ENCODE measurements around the gene POLR1A.

DNA sequence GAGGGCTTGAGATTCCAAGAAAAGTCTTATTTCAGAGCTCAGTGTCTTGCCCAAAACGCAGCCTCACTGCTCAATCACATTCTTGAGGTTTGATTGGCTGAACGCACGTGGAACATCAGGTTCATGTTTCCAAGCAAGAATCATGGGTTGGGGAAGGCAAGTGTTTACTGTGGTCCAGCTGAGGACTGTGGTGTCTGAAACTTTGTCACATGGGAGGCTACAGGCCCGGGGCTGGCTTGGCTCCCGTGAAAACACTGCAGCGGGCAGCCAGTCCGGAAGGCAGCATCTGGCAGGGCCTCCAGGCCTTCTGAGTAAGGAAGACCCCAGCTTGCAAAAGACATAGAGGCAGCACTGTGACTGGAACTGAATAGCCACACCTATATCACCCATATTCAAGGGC is 84.7 kb downstream of the POLR1A start:
- TF ChIP-seq EP300 (IDR thresholded peaks at IDR 0.05; ENCODE audit: borderline replicate concordance in 1 of 2, low read depth in 2 of 2, low read length in 2 of 2), result no peak
- no peak for TF ChIP-seq JUND (IDR thresholded peaks at IDR 0.05; ENCODE audit: low read length)
- TF ChIP-seq, protein P1, sequence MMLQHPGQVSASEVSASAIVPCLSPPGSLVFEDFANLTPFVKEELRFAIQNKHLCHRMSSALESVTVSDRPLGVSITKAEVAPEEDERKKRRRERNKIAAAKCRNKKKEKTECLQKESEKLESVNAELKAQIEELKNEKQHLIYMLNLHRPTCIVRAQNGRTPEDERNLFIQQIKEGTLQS (IDR thresholded peaks at IDR 0.05; ENCODE audit: insufficient read depth, low read depth, low read length), result no peak
- no peak for TF ChIP-seq BRCA1 (IDR thresholded peaks at IDR 0.05; ENCODE audit: low read depth, low read length)
- TF ChIP-seq, protein P2, sequence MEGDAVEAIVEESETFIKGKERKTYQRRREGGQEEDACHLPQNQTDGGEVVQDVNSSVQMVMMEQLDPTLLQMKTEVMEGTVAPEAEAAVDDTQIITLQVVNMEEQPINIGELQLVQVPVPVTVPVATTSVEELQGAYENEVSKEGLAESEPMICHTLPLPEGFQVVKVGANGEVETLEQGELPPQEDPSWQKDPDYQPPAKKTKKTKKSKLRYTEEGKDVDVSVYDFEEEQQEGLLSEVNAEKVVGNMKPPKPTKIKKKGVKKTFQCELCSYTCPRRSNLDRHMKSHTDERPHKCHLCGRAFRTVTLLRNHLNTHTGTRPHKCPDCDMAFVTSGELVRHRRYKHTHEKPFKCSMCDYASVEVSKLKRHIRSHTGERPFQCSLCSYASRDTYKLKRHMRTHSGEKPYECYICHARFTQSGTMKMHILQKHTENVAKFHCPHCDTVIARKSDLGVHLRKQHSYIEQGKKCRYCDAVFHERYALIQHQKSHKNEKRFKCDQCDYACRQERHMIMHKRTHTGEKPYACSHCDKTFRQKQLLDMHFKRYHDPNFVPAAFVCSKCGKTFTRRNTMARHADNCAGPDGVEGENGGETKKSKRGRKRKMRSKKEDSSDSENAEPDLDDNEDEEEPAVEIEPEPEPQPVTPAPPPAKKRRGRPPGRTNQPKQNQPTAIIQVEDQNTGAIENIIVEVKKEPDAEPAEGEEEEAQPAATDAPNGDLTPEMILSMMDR (IDR thresholded peaks at IDR 0.05; ENCODE audit: control extremely low read depth in 1 of 3, insufficient read depth in 1 of 3, low read depth in 1 of 3, low read length in 3 of 3), result no peak
- no peak for TF ChIP-seq KDM1A (IDR thresholded peaks at IDR 0.05; ENCODE audit: borderline replicate concordance, low read length)
- no peak for TF ChIP-seq EZH2 (IDR thresholded peaks at IDR 0.05; ENCODE audit: low read depth, low read length, severe bottlenecking)
- TF ChIP-seq SP1 (IDR thresholded peaks at IDR 0.05; ENCODE audit: low read depth, low read length), result no peak
- no peak for TF ChIP-seq CEBPB (IDR thresholded peaks at IDR 0.05; ENCODE audit: low read depth, low read length)

All from H1 (cell line).